Measurements from ENCODE around the gene KCNK3. TPM values are rescaled to one million over a fixed set of nuclear protein-coding genes. Genes with fewer than 3 reads are reported as not detected.

KCNK3 gene
- polyA plus RNA-seq, 3 donors: 0.57 to 1.6 (median 1.2) TPM

DNA sequence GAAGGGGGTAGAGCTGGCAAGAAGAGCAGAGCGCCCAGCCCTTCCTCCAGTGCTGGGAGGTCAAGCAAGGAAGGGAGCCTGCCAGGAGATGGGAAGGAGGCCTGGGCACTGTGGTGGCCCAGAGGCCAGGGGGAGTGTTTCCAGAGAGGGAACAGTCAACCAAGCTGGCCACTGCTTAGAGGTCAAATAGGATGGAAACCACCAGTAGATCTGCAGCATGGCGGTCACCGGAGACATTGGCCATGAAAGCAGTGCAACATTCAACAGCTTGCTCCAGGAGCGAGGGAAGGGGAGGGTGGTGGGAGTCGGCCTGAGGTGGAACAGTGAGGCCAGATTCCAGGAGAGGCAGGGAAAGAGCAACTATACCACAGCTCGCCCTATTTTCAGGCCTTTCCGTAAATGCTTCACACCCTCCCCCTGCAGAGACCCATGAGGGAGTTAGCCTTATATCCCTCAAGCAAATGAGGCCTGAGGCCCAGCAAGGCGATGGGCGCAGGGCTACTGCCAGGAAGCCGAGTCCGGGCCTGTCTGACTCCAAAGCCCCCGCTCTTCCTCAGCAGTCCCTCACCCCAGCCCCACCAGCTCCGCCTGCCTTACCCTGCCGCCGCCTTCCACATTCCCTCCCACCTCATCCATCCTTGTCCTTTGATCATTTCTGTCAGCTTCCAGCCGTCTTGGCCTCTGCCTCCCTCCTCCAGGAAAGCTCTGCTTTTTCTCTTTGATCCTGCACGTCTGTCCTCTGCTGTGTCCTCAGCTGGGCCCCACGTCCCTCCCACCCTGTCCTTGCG is 17.0 kb downstream of the KCNK3 start:
- DNase-seq (ENCODE audit: low read depth in 3 of 3, low spot score in 2 of 3): no peak

DNA sequence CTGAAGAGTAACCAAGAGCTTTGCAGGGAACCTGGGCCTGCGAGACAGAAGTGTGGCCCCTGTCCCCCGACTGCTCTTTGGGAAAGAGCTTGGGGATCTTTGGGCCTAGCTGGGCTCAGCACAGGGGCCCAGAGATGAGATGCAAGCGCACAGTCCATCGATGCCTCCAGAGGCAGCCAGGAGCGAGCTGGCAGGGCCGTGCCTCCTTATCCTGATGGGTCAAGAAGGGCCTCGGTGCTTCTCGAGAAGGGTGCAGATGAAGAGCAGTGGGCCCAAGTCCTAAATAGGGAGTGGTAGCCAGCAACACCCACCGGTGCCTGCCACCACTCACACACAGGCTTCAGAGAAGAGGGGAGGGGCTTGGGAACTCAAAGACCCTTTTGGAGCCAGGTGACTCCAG is 17.6 kb downstream of the KCNK3 start:
- DNase-seq (ENCODE audit: low read depth in 3 of 3, low spot score in 2 of 3): no peak

DNA sequence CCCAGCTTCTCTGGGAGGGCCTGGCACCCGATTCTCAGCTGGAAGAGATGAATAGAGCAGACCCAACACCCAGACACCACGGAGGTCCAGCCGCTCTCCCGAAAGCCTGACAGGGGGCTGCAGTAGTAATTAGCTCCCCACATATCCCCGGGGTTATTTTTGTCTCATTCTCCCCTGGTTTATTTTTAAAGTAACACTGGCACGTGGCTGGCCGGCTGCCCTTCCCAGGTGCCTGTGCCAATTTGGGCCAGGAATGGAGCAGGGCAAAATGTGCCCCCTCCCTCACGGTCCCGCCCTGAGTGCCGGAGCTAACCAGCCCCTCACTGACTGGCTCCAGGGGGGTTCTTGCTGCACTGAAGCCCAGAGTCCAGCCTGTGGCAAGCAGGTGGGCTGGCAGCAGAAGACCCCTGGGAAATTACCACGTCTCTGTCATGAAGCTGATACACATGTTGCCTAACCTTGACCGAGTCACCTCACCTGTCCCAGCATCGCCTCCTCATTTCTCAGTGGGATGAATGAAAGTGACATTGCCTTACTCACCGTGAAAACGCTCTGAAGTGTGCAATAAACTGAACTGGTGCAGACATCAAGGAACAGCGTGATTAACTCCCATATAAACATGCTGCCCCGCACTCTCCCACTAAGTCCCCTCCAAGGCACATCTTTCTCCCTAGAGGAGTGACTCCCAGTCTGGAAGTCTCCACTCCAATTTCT is 18.4 kb downstream of the KCNK3 start:
- DNase-seq (ENCODE audit: low read depth in 3 of 3, low spot score in 2 of 3): no peak

DNA sequence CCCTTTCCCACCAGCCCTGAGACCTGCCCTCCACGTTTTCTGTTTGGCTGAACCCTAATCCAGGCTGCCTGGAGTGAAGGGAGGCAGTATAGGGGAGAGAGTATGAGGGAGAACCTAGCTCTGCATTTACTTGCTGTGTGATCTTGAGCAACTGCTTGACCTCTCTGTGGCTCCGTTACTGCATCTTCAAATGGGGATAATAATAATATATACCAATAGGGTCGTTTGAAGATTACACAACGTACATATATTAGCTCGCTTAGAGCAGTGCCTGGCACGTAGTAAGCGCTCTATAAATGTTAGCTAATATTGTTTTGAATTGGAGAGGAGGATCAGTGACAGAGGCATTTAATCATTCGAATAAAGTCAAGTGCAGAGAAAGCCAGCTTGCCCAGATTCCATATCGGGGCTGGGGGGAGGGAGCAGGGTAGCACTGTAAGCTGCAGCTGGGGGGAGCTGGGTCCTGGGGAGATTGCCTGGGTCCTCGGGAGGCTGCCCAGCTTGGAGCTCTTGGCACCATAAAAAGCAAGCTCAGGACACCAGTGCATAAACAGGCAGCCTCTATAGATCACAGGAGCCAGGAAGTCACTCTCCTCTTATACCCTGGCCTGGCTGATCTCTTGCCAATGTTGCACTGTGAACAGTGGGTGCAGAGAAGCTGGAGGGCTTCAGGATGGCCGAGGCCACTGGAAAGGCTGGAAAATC is 19.1 kb downstream of the KCNK3 start:
- DNase-seq (ENCODE audit: low read depth in 3 of 3, low spot score in 2 of 3): no peak

DNA sequence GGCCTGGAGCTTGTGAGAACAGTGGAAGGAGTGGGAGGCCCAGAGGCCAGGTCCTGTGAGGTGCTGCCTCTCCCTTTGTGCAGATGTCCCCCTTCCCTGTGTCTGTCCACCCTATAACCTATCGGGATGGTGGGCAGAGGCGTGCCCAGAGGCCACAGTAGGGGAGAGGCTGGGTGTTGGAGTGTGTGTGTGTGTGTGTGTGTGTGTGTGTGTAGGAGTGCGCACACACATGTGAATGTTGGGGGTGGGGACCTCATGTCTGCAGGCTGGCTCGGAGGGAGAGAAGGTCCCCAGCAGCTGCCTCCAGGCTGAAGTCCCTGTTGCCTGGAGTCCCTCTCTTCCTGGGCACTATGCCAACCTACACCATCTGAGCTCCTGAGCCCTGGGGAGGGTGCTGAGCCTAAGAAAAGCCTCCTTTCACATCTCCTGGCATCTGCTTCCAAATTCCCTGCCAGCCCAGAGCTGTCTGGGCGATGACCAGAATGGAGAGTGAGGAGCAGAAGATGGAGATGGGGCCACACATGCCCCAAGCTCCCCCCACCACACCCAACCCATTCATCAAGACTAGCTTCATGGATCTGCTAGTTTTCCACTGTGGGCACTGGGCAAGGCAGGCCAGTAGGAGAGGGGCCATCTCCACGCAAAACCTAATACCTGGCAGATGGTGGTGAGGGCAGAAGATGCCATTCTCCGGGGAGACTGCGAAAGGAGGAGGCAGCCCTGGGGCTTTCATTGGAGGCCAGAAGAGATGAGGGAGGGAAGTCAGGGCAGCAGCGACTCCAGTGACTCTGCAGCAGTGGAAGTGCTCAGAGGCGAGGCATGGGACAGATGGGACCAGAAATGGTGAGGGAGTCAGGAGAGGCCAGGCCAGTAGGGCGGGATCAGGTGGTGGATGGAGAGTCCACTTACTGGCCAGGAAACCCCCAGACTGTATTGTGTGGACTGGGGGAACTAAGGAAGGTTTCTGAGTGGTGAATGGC is 20.3 kb downstream of the KCNK3 start:
- DNase-seq (ENCODE audit: low read depth in 3 of 3, low spot score in 2 of 3): no peak

DNA sequence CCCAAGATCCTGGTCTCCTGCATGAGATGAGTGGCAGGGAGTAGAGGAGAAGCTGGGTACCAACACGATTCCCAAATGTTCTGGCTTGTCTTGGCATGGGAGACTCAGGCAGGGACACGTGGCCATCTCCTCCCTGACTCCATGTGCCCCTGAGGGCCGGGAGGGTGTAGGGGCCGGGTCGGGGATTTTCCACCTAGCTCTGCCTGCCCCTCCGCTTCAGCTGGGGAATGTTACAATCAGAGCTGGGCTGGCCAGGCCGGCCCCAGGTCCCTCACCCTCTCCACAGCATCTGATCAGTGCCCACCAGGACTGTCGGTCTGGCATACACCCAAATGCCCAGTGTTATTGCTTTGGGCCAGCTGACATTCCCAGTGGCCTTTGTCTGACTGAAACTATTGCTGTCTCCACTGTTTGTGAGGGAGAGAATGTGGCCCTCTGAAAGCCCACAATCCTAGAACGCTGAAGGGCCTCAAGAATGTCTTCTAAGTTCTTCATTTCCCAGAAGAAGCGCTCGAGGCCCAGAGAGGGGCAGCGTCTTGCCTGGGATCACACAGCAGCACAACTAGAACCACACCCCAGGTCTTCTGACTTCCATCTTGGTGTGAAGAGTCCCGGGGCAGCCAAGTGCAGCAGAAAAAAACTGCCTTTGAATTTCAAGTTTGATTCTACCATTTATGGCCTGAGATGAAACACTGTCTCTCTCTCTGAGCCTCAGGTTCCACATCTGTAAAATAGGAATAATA is 23.2 kb downstream of the KCNK3 start:
- DNase-seq (ENCODE audit: low read depth in 3 of 3, low spot score in 2 of 3): no peak

DNA sequence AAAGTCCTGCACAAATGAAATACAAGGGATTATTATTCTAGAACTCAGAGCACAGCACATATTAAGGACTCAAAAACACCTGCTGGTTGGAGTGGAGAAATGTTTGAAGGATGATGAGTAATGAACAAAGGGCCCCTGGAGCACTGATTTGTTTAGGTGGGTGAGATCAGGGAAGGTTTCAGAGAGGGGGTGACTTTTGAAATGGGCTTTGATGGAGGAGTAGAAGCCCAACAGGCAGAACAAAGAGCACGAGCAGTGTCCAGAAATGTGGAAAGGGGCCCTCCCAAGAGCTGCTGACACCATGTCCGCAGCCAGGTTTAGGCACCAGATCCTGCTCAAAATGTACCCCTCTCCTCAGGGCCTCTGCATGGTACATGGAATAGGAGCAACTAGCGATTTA is 23.8 kb downstream of the KCNK3 start:
- DNase-seq (ENCODE audit: low read depth in 3 of 3, low spot score in 2 of 3): no peak

DNA sequence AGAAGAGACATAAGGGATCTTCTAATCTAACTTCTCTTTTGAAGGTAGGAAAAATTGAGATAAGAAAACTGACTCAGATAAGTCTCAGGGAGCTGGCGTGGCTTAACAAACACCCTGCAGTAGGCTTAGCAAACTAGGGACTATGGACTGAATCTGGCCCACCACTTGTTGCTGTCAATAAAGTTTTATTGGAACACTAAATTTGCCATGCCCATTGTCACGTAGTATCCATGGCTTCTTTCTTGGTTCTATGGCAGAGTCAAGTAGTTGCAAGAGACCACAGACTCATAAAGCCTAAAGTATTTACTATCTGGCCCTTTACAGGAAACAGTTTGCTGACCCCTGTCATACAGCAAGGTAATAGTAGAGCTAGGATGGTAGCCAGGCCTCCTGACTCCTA is 24.2 kb downstream of the KCNK3 start:
- DNase-seq (ENCODE audit: low read depth in 3 of 3, low spot score in 2 of 3): no peak

DNA sequence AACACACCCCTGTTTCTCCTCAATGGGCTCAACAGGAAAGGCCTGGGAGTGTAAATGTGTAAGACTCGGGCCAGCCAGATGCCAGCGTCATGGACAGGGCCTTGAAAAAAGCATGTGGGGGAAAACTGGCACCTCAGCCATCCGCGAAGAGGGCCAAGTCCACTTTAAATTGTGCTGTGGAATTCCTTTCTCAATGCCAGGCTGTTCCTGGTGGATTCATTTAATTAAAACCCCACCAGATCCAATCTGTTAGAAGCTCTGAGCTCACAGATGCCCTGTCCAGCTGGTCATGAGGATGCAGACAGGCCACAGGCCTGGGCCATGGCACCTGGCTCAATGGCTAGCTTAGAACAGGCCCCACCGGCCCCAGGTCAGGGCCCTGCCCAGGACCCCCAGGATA is 24.8 kb downstream of the KCNK3 start:
- no peak for DNase-seq (ENCODE audit: low read depth in 3 of 3, low spot score in 2 of 3)

DNA sequence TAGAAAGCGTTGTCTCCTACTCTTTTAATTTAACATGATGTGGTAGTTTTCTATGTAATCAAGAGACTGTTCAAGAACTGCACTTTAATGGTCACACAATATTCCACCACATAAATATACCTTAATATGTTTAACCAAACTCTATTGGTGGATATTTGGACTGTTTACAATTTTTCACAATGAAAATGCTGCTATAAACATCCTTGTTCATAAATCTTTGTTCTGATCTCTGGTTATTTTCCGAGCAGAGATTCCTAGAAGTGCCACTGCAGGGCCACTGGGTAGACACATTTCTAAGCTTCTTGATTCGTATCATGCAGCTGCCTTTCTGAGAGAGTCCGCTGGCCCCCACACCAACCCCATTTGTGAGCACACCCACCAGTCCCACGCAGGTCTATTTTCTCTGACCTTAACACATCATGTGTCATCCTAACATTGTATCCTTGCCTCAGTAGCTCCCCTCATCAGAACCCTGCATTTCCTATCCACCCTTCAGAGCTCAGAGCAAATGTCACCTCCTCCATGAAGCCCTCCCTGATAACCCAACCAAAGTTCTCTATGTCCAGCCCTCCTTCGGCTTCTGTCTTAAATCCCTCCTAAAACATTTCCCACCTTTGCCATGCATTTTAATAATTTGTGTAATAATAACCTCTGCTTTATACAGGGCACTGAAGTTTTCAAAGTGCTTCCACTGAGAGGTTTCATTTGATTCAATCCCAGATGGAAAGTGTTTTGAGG is 26.6 kb downstream of the KCNK3 start:
- DNase-seq (ENCODE audit: low read depth in 3 of 3, low spot score in 2 of 3): no peak

DNA sequence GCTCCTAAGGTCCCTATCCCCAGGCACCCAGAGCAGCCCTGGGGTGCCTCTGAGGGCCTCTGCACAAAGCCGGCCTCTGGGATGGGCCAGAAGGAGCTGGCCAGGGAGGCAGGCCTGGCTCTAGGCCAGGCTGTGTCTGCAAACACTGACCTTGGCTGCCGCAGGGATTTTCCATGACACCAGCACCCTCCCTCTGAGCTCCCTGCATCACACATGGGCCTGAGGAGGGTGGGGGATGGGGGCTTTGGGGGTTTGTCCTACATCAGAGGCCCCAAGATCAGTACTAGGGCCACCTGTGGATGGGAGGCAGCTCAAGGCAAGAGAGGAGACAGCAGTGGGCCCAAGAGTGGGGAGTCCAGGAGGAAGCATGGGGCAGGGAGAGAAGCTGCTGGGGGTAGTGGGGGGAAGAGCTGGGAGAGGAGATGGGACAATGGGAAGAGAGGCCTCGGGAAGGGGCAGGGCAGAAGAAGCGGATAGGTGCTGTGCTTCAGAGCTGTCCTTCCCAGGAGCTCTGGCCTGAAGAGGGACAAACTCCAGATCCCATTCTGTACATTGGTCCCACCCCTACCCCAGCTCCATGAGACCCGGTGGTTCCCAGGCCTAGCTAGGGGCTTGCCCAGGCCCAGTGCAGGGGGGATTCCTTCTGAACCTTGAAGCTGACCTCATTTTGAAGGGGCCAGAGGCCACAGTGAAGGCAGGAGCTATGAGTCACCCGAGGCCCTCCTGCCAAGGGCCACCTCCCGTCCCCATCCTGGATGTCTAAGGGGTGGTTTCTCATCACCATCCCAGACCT is 28.0 kb downstream of the KCNK3 start:
- peak in 1 of 3 donors; percentile 18 for DNase-seq (ENCODE audit: low read depth in 3 of 3, low spot score in 2 of 3)

DNA sequence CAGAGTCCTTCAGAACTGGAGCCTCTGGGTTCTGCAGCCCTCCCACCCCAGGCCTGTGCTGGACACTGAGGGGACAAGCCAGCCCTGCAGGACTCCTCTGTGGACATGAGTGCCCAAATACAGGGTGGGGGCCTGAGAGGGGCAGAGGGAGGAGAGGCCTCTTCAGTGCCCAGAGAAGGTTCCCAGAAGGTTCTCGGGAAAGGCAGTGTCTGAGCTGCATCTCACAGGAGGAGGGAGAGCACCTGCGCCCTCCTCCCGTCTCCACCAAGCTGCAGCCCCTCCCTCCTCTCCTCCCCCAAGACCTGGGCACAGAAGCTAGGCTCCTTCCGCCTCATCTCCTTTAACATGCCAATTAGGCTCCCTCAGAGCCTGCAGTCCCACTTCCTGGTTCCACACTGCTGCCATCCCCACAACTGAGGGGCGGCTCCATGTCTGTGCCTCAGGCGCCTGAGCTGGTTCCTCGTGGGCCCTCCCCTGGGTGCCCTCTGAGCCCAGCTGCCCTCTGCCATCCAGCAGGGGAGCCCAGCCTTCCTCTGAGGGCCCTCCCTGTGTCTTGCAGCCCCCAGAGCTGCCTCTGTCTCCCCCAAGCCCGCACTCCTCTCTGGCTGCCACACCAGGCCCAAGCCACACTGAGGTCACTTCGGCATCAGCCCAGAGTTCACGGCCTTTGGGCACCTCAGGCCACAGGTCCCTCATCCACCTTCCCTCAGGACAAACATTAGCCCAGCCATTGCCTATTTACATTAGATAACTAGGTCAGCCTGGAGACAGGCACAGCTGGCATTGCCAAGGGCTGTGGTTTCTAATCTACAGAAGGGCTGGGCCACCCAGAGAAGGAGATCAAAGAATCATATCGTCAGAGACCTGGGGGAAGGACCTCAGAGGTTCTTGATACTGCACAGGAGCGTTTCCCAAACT is 28.9 kb downstream of the KCNK3 start:
- DNase-seq (ENCODE audit: low read depth in 3 of 3, low spot score in 2 of 3): no peak

DNA sequence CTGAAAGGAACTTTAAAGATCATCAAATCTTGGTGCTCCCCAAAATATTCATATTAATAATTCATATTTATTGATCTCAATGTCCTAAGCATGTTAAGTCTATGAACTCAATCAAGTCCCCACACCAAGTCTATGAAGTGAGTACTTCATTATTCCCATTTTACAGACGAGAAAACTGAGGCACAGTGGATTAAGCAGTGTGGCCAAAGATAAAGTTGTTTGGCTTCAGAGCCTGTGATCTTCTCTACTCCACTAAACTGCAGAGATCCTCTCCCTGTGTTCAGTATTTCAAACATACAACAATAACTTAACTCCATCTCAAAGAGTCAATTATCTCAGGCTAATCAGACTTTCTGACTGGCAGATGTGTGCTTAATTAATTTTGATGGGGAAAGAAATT is 29.8 kb downstream of the KCNK3 start:
- DNase-seq (ENCODE audit: low read depth in 3 of 3, low spot score in 2 of 3): no peak

DNA sequence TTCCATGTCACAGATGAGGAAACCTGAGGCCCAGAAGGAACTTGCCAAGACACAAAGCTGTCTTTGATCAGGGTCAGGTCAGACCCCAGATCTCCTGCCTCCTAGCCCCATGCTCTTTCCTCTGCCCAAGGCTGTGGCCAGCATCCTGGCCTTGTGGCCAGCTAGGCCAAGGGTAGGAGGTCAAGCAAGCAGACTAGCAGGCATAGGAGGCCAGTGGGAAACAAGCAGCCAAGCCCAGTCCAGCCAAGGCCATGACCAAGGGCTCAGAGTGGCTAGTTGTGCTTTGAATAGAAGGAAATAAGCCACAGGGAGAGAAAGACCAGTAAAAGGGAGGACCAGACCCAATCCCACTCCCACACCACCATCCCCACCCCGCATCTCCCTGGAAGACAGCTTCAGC is 30.4 kb downstream of the KCNK3 start:
- DNase-seq (ENCODE audit: low read depth in 3 of 3, low spot score in 2 of 3): no peak

DNA sequence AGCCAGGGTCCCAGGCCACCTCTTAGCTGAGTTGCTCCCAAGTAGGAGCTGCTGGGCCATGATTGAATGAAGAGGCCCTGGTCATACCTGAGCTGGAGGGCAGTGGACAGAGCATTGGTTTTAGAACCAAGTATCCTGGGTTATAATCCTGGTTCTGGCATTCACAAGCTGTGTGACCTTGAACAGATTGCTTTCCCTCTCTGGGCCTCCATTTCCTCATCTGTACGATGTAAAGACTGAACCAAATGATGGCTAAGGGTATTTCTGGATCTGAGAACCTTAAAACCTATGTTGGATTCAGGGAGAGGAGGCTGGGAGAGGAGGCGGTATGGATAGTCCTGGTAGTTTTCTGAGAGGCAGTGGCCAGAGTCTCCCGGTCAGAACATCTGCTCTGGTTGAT is 31.0 kb downstream of the KCNK3 start:
- no peak for DNase-seq (ENCODE audit: low read depth in 3 of 3, low spot score in 2 of 3)

DNA sequence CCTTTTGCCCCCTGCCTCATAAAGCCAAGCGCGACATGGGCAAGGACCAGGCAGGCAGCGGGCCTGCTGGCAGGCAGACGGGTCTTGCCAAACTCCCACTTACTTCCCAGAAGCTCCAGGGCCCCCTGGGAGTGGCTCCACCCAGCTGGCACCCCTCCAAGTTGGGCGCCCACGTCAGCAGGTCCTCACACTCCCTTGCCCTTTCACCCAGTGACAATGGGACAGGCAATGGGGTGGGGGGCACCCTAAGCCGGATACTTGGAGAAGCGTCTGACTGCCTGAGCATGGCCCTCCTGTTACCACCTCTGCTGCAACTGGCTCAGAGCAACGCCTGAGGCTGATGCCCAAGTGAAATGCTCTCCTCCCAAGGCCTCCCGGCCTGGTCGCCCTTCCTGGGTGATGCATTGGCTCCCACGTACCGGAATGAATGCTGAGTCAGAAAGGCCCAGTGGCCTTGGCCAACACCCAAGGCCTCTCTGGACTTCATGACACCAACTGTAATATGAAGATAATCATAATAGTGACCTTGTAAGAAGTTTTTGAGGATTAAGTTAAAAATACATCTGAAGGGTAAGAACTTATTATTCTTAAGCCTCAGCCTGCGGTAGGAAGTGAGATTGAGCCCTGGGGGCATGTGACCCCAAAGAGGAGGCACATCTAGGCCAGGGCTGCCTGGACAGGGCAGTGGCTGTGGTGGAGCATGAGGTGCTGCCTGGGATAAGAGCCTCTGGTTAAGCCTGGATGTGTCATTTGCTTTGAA is 31.6 kb downstream of the KCNK3 start:
- no peak for DNase-seq (ENCODE audit: low read depth in 3 of 3, low spot score in 2 of 3)

All from right renal cortex interstitium (tissue), 3 donors.